ENCODE results near the gene RAB8A. TPM values are rescaled to one million over a fixed set of nuclear protein-coding genes. Genes with fewer than 3 reads are reported as not detected.

The RAB8A gene
- total and polyA plus RNA-seq, 9 of the 15 experiments (the other 6 are each of a cell fraction or from before 2014, with no cell fraction given), result 11.2 to 102 (median 53.2) TPM

- POLR2A ChIA-PET, result interaction anchor here (1.1 to 1.2 kb wide), 2 partner anchors 11 to 22 kb away, joined by 4 to 5 read pairs; no protein-coding TSS in a partner anchor
- CTCF ChIA-PET (ENCODE audit: low intra/inter-chr PET ratio), result no interaction called here
- no peak overlapping the region for H3K9ac ChIP-seq (ENCODE audit: insufficient read depth in 1 of 2, low read depth in 2 of 2, low read length in 2 of 2)
- H3K9me3 ChIP-seq (replicated peaks; ENCODE audit: control insufficient read depth, insufficient read depth, low read depth, low read length), result no peaks in the 10 kb centered on the region
- TF ChIP-seq MTA2 (IDR thresholded peaks at IDR 0.05; ENCODE audit: low read depth) (no peak), POLR2G (IDR thresholded peaks at IDR 0.05; ENCODE audit: low read depth, low read length) (0 out of 2 replicates have a peak, but pooled peaks have one; percentile 12)
- H3K27ac ChIP-seq (ENCODE audit: extremely low read depth, low read depth, low read length), result no peak overlapping the region
- H3K27me3 ChIP-seq (ENCODE audit: control insufficient read depth in 2 of 2, insufficient read depth in 2 of 2, low read length in 2 of 2), result no peaks in the 10 kb centered on the region
- no peaks in the 10 kb centered on the region for H3K79me2 ChIP-seq (ENCODE audit: control insufficient read depth, insufficient read depth, low read length)
- in situ Hi-C loops (cut with MboI), result no loop called here
- no peak for ATAC-seq
- H3K9me1 ChIP-seq (ENCODE audit: control insufficient read depth, insufficient read depth, low read length), result no peaks in the 10 kb centered on the region
- FAIRE-seq, result no peak
- H4K20me1 ChIP-seq (replicated peaks; ENCODE audit: control insufficient read depth, insufficient read depth, low read length), result 0 out of 2 replicates have a peak, but pooled peaks cover 3% of the 10 kb centered on the region
- H2AFZ ChIP-seq (ENCODE audit: low read depth, low read length), result no peak overlapping the region
- DNase-seq (ENCODE audit: extremely low read depth in 1 of 4, low spot score in 3 of 4), result no peak
- peaks cover 0 to 13% of the 10 kb centered on the region in 2 experiments; a peak in 2 of 5 replicates for H3K4me1 ChIP-seq (replicated peaks in 1 of 2; ENCODE audit: control insufficient read depth in 2 of 2, insufficient read depth in 2 of 2, low read length in 2 of 2)
- H3K36me3 ChIP-seq (ENCODE audit: control insufficient read depth, insufficient read depth, low read length), result peaks cover 90% of the 10 kb centered on the region
- H3K4me3 ChIP-seq, result no peak overlapping the region
- H3K4me2 ChIP-seq (ENCODE audit: insufficient read depth, low read length), result no peak overlapping the region
- 81% methylated on average over 10 of the region's 10 CpGs for WGBS (ENCODE audit: insufficient coverage, low coverage, missing lambda C conversion rate)
- BruUV-seq (replicated peaks), result no TSS peak
- intact Hi-C loops (cut with micrococcal nuclease), result no loop called here
Measured at GRCh38 chr19:16125737-16126495, 14.2 kb downstream of the RAB8A start.

- CTCF ChIA-PET (ENCODE audit: low intra/inter-chr PET ratio), result no interaction called here
- H3K4me1 ChIP-seq (replicated peaks in 1 of 2; ENCODE audit: control insufficient read depth in 2 of 2, insufficient read depth in 2 of 2, low read length in 2 of 2), result peaks cover 0 to 13% of the 10 kb centered on the region in 2 experiments; a peak in 2 of 5 replicates
Measured at GRCh38 chr19:16127080-16127479, 15.4 kb downstream of the RAB8A start.

More at GRCh38 chr19:16127080-16127479, 15.4 kb downstream of the RAB8A start:
- Histone ChIP-seq H4K20me1 (replicated peaks; ENCODE audit: control insufficient read depth, insufficient read depth, low read length) (0 out of 2 replicates have a peak, but pooled peaks cover 3% of the 10 kb centered on the region), H3K79me2 (ENCODE audit: control insufficient read depth, insufficient read depth, low read length) (no peaks in the 10 kb centered on the region), H3K9me3 (replicated peaks; ENCODE audit: control insufficient read depth, insufficient read depth, low read depth, low read length) (no peaks in the 10 kb centered on the region), H2AFZ (ENCODE audit: low read depth, low read length) (no peak overlapping the region), H3K27me3 (ENCODE audit: control insufficient read depth in 2 of 2, insufficient read depth in 2 of 2, low read length in 2 of 2) (no peaks in the 10 kb centered on the region), H3K36me3 (ENCODE audit: control insufficient read depth, insufficient read depth, low read length) (peaks cover 83% of the 10 kb centered on the region; the same call in 2 of the 3 replicates), H3K9me1 (ENCODE audit: control insufficient read depth, insufficient read depth, low read length) (no peaks in the 10 kb centered on the region), H3K4me3 (no peak overlapping the region), H3K4me2 (ENCODE audit: insufficient read depth, low read length) (no peak overlapping the region), H3K27ac (ENCODE audit: extremely low read depth, low read depth, low read length) (no peak overlapping the region), H3K9ac (ENCODE audit: insufficient read depth in 1 of 2, low read depth in 2 of 2, low read length in 2 of 2) (no peak overlapping the region)
- TF ChIP-seq EP400 (IDR thresholded peaks at IDR 0.05) (no peak), BCOR (IDR thresholded peaks at IDR 0.05) (0 out of 2 replicates have a peak, but pooled peaks have one; percentile 14), GTF2F1 (IDR thresholded peaks at IDR 0.05; ENCODE audit: low read depth, low read length) (no peak), ZFP36 (IDR thresholded peaks at IDR 0.05; ENCODE audit: low read depth, low read length, partially characterized antibody) (peak; percentile 76), FOXP1 (CRISPR knock-in tag; IDR thresholded peaks at IDR 0.05) (no peak)
- POLR2A ChIA-PET, result interaction anchor here (0.7 to 1.4 kb wide), 2 partner anchors 10 to 17 kb away, joined by 5 read pairs; partner anchors contain the start of gene HSH2D
- no TSS peak for BruUV-seq (replicated peaks)
- whole genome bisulfite sequencing (ENCODE audit: insufficient coverage, low coverage, missing lambda C conversion rate), result 85% methylated on average over 5 of the region's 11 CpGs
- intact Hi-C loops (cut with micrococcal nuclease) (no loop called here), in situ Hi-C loops (cut with MboI) (no loop called here)
- ATAC-seq (no peak), DNase-seq (ENCODE audit: extremely low read depth in 1 of 4, low spot score in 3 of 4) (no peak), FAIRE-seq (no peak)
